K562 (cell line): ENCODE data around the gene PLAGL1. TPM values are rescaled to one million over a fixed set of nuclear protein-coding genes. Genes with fewer than 3 reads are reported as not detected.

Experiments used
- ATAC-seq: fragments of 200-7000 bp; cut with Tn5 transposase; 3 replicates; pipeline ENCODE4 v1.9.1; 2020; ENCODE audit warnings: moderate library complexity
- BruUV-seq: library from RNA; stranded (reverse); fragments of 400-500 nt; replicated peaks from 2 replicates; lab custom pipeline; 2021; lab: Mats Ljungman, UMichigan
- CTCF ChIA-PET: fragments of 300-600 bp; formaldehyde crosslinking; extraction: SDS; loops from one replicate; lab custom pipeline; 2021; ENCODE audit warnings: low intra/inter-chr PET ratio; lab: Yijun Ruan, JAX
- POLR2A ChIA-PET: fragments of 300-600, 350-650 bp; sonication (Branson Sonifier 250); formaldehyde crosslinking; extraction: SDS; loops from one replicate; lab custom pipeline; 2021; ENCODE audit warnings: antibody characterized with exemption, inconsistent platforms; lab: Yijun Ruan, JAX
- DNase-seq, 4 experiments: peaks; one replicate each; pipeline versions ENCODE4 v3.0.0 to v3.0.0-alpha.2; 2011 to 2018; ENCODE audit warnings: low spot score in 3 of 4, mixed read lengths in 3 of 4; ENCODE audit errors: extremely low read depth in 1 of 4
- FAIRE-seq: peaks from 2 replicates; lab custom pipeline; 2011; peaks lifted over from hg19 to GRCh38; lab: Jason Lieb, UNC
- H2AFZ ChIP-seq: 2 replicates; pipeline ENCODE4 v1.6.0; 2011; ENCODE audit warnings: low read depth, low read length, control low read depth, inconsistent platforms
- H3K27ac ChIP-seq: fragments of 200-600 bp; 3 replicates; pipeline ENCODE4 v1.8.0; 2011; ENCODE audit warnings: low read depth, mild to moderate bottlenecking, control low read depth, inconsistent platforms, low read length, moderate library complexity, mixed read lengths; ENCODE audit errors: extremely low read depth
- H3K27me3 ChIP-seq, 2 experiments: fragments of 300-600 bp in 1 of 2; 2 replicates in 1 of 2; 3 replicates in 1 of 2; pipeline versions ENCODE4 v1.6.0 to v1.8.0; 2011; ENCODE audit warnings: inconsistent platforms in 2 of 2, low read length in 2 of 2, mild to moderate bottlenecking in 1 of 2, mixed read lengths in 1 of 2, moderate library complexity in 1 of 2; ENCODE audit not compliant: control insufficient read depth in 2 of 2, insufficient read depth in 2 of 2
- H3K36me3 ChIP-seq: fragments of 300-600 bp; 3 replicates; pipeline ENCODE4 v1.8.0; 2011; ENCODE audit warnings: mild to moderate bottlenecking, low read length, inconsistent platforms; ENCODE audit not compliant: control insufficient read depth, insufficient read depth
- H3K4me1 ChIP-seq, 2 experiments: fragments of 200-600 bp in 1 of 2; replicated peaks in 1 of 2; 2 replicates in 1 of 2; 3 replicates in 1 of 2; pipeline versions ENCODE4 v1.5.1 to v1.8.0; 2011; ENCODE audit warnings: inconsistent platforms in 2 of 2, low read length in 2 of 2, mild to moderate bottlenecking in 1 of 2, mixed read lengths in 1 of 2, moderate library complexity in 1 of 2; ENCODE audit not compliant: control insufficient read depth in 2 of 2, insufficient read depth in 2 of 2
- H3K4me2 ChIP-seq: 2 replicates; pipeline ENCODE4 v1.6.1; 2011; ENCODE audit warnings: low read length, control low read depth, inconsistent platforms, mixed read lengths; ENCODE audit not compliant: insufficient read depth
- H3K4me3 ChIP-seq: fragments of 200-600 bp; sonication (generic), shearing (Covaris generic); 2 replicates; pipeline ENCODE4 v1.5.1; 2016; ENCODE audit warnings: control low read depth, inconsistent platforms
- H3K79me2 ChIP-seq: fragments of 200-600 bp; 3 replicates; pipeline ENCODE4 v1.8.0; 2011; ENCODE audit warnings: low read length, inconsistent platforms; ENCODE audit not compliant: control insufficient read depth, insufficient read depth
- H3K9ac ChIP-seq, 2 experiments: 2 replicates each; pipeline versions ENCODE4 v1.6.0 to v1.6.1; 2011; ENCODE audit warnings: low read depth in 2 of 2, low read length in 2 of 2, control low read depth in 1 of 2, inconsistent platforms in 1 of 2, mild to moderate bottlenecking in 1 of 2, mixed read lengths in 1 of 2; ENCODE audit not compliant: insufficient read depth in 1 of 2
- H3K9me1 ChIP-seq: one replicate; pipeline ENCODE4 v1.6.0; 2011; ENCODE audit warnings: inconsistent platforms, mild to moderate bottlenecking, low read length, moderate library complexity; ENCODE audit not compliant: control insufficient read depth, insufficient read depth
- H3K9me3 ChIP-seq: replicated peaks from 2 replicates; pipeline ENCODE4 v1.5.1; 2011; ENCODE audit warnings: low read depth, low read length, inconsistent platforms; ENCODE audit not compliant: control insufficient read depth, insufficient read depth
- H4K20me1 ChIP-seq: replicated peaks from 2 replicates; pipeline ENCODE4 v1.6.1; 2011; ENCODE audit warnings: low read length, inconsistent platforms, mixed read lengths; ENCODE audit not compliant: control insufficient read depth, insufficient read depth
- DPF2 ChIP-seq: fragments of 450-650 bp; IDR thresholded peaks from 2 replicates; pipeline ENCODE4 v1.6.1; 2016
- ERF ChIP-seq: fragments of 450-650 bp; formaldehyde crosslinking; IDR thresholded peaks from 2 replicates; pipeline ENCODE4 v1.4.0; 2020; ENCODE audit warnings: mild to moderate bottlenecking, mixed read lengths
- GABPB2 ChIP-seq: fragments of 250-450 bp; sonication (Bioruptor Pico); conservative IDR thresholded peaks from 2 replicates; pipeline ENCODE4 v1.5.1; 2021; ENCODE audit warnings: mild to moderate bottlenecking
- MBD2 ChIP-seq: sonication (generic); IDR thresholded peaks from 2 replicates; pipeline ENCODE4 v1.6.1; 2016; ENCODE audit warnings: low read depth, borderline replicate concordance
- MCM2 ChIP-seq: fragments of 450-650 bp; IDR thresholded peaks from 2 replicates; pipeline ENCODE4 v1.6.1; 2017; ENCODE audit warnings: low read depth, mild to moderate bottlenecking
- ZFP1 ChIP-seq: fragments of 450-650 bp; formaldehyde crosslinking; IDR thresholded peaks from 2 replicates; pipeline ENCODE4 v1.4.0; 2020; ENCODE audit warnings: mild to moderate bottlenecking, mixed read lengths
- ZNF695 ChIP-seq: fragments of 450-650 bp; formaldehyde crosslinking; IDR thresholded peaks from 2 replicates; pipeline ENCODE4 v1.4.0; 2020; ENCODE audit warnings: mild to moderate bottlenecking, moderate library complexity
- WGBS: fragments of 100-300 bp; shearing (Covaris generic); methylation state at CpG from one replicate; pipeline ENCODE4 v1.1.6; 2016; ENCODE audit warnings: low coverage, mixed read lengths; ENCODE audit not compliant: insufficient coverage; ENCODE audit errors: missing lambda C conversion rate; 5-methylcytosine and 5-hydroxymethylcytosine counted together
- in situ Hi-C: fragments of 300-500 bp; cut with MboI; formaldehyde crosslinking; loops from 4 replicates; pipeline ENCODE4 v1.15.0; 2018; ENCODE audit warnings: inconsistent platforms, mixed read lengths
- intact Hi-C: fragments of 100-400 bp; cut with micrococcal nuclease; formaldehyde crosslinking; loops from 2 replicates; pipeline ENCODE4 v1.14.2; 2022
- polyA plus RNA-seq, 8 experiments: library from polyadenylated mRNA; depleted of rRNA in 4 of 8; stranded (reverse) in 5 of 8; unstranded in 3 of 8; fragments of >200 nt; fragmentation: Nextera tagmentation in 2 of 8; fragmentation: Illumina TruSeq in 1 of 8; extraction: Ambion mirVana in 2 of 8; extraction: Trizol in 1 of 8; gene quantifications; 2 replicates each; pipeline versions ENCODE4 v1.2.1 to v1.2.3, GENCODE V29; 2011 to 2014; ENCODE audit warnings: inconsistent platforms in 1 of 8, missing spikeins in 1 of 8
- total RNA-seq, 7 experiments: library from RNA; depleted of rRNA in 6 of 7; stranded (reverse); fragments of >200 nt in 6 of 7; fragmentation: Illumina TruSeq in 2 of 7; extraction: Trizol in 2 of 7; gene quantifications; 2 replicates each; pipeline versions ENCODE4 v1.2.1 to v1.2.3, GENCODE V29; 2011 to 2021; ENCODE audit warnings: low replicate concordance in 1 of 7
- TF ChIP-seq, protein P1 (sequence below): fragments of 450-650 bp; IDR thresholded peaks from one replicate; pipeline ENCODE4 v1.6.1; 2018; ENCODE audit warnings: mild to moderate bottlenecking, moderate library complexity; ENCODE audit not compliant: partially characterized antibody
- TF ChIP-seq, protein P2 (sequence below): sonication (generic); formaldehyde crosslinking; IDR thresholded peaks from 2 replicates; pipeline ENCODE4 v1.4.0; 2020; ENCODE audit warnings: mild to moderate bottlenecking, missing genetic modification reagents
- TF ChIP-seq, protein P3 (sequence below): fragments of 450-650 bp; IDR thresholded peaks from 2 replicates; pipeline ENCODE4 v1.6.1; 2016; ENCODE audit warnings: missing biosample characterization, missing genetic modification characterization
- TF ChIP-seq, protein P4 (sequence below): fragments of 250-450 bp; sonication (Bioruptor Pico); IDR thresholded peaks from 2 replicates; pipeline ENCODE4 v1.4.0; 2020; ENCODE audit warnings: borderline replicate concordance
- TF ChIP-seq, protein P5 (sequence below), 2 experiments: fragments of 450-650 bp; IDR thresholded peaks; 2 replicates each; pipeline ENCODE4 v1.6.1; 2018; ENCODE audit warnings: mild to moderate bottlenecking in 2 of 2, low read depth in 1 of 2; ENCODE audit not compliant: partially characterized antibody in 2 of 2

PLAGL1 gene
- total and polyA plus RNA-seq, 9 of the 15 experiments (the other 6 are each of a cell fraction or from before 2014, with no cell fraction given) = 4.9 to 29.6 (median 13.2) TPM

DNA sequence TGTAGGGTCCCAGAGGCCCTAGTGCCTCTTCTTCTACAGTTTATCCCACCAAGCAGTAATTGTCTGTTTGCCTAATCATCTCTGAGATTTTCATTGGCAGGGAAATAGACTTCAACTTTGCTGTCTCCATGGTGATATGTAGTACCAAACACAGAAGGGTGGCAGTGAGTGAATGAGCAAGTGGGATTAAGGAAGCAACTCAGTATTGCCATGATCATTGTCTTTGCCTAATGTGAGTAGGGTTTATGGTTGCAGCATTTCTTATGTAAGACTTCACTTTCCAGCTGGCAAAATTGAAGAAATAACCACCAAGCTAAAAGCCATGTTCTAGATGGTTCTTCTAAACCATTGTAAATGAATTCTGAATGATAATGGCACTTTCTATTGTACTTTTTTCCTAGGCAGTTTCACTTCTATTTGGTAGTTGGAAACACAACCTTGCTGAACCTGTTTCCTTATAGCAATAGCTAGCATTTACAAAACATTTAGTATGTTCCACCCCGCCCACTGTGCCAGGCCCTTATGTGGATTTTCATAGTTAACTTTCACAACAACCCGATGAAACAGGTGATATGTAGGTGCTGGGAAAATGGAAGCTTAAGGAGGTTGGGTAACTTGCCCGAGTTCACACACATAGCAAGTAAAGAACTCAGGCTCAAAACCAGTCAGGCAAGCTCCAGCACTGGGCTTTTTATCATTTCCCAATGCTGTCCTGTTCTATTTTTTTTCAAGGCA, 111.8 kb downstream of the PLAGL1 start:
- BruUV-seq = no TSS peak
- H3K27ac ChIP-seq = no peak overlapping the region
- TF ChIP-seq GABPB2 (CRISPR knock-in tag) = no peak
- no peak for TF ChIP-seq MBD2
- TF ChIP-seq DPF2 = no peak
- TF ChIP-seq, protein P1, sequence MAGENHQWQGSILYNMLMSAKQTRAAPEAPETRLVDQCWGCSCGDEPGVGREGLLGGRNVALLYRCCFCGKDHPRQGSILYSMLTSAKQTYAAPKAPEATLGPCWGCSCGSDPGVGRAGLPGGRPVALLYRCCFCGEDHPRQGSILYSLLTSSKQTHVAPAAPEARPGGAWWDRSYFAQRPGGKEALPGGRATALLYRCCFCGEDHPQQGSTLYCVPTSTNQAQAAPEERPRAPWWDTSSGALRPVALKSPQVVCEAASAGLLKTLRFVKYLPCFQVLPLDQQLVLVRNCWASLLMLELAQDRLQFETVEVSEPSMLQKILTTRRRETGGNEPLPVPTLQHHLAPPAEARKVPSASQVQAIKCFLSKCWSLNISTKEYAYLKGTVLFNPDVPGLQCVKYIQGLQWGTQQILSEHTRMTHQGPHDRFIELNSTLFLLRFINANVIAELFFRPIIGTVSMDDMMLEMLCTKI = no peak
- TF ChIP-seq ZFP1 (CRISPR knock-in tag) = no peak
- TF ChIP-seq, protein P2, sequence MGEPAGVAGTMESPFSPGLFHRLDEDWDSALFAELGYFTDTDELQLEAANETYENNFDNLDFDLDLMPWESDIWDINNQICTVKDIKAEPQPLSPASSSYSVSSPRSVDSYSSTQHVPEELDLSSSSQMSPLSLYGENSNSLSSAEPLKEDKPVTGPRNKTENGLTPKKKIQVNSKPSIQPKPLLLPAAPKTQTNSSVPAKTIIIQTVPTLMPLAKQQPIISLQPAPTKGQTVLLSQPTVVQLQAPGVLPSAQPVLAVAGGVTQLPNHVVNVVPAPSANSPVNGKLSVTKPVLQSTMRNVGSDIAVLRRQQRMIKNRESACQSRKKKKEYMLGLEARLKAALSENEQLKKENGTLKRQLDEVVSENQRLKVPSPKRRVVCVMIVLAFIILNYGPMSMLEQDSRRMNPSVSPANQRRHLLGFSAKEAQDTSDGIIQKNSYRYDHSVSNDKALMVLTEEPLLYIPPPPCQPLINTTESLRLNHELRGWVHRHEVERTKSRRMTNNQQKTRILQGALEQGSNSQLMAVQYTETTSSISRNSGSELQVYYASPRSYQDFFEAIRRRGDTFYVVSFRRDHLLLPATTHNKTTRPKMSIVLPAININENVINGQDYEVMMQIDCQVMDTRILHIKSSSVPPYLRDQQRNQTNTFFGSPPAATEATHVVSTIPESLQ (CRISPR knock-in tag) = no peak
- TF ChIP-seq, protein P3, sequence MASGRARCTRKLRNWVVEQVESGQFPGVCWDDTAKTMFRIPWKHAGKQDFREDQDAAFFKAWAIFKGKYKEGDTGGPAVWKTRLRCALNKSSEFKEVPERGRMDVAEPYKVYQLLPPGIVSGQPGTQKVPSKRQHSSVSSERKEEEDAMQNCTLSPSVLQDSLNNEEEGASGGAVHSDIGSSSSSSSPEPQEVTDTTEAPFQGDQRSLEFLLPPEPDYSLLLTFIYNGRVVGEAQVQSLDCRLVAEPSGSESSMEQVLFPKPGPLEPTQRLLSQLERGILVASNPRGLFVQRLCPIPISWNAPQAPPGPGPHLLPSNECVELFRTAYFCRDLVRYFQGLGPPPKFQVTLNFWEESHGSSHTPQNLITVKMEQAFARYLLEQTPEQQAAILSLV (tag) = no peak
- TF ChIP-seq ZNF695 = no peak
- no peak for TF ChIP-seq ERF
- no peak for TF ChIP-seq MCM2
- TF ChIP-seq, protein P4, sequence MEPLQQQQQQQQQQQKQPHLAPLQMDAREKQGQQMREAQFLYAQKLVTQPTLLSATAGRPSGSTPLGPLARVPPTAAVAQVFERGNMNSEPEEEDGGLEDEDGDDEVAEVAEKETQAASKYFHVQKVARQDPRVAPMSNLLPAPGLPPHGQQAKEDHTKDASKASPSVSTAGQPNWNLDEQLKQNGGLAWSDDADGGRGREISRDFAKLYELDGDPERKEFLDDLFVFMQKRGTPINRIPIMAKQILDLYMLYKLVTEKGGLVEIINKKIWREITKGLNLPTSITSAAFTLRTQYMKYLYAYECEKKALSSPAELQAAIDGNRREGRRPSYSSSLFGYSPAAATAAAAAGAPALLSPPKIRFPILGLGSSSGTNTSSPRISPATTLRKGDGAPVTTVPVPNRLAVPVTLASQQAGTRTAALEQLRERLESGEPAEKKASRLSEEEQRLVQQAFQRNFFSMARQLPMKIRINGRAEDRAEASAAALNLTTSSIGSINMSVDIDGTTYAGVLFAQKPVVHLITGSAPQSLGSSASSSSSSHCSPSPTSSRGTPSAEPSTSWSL (CRISPR knock-in tag) = no peak
- TF ChIP-seq, protein P5, sequence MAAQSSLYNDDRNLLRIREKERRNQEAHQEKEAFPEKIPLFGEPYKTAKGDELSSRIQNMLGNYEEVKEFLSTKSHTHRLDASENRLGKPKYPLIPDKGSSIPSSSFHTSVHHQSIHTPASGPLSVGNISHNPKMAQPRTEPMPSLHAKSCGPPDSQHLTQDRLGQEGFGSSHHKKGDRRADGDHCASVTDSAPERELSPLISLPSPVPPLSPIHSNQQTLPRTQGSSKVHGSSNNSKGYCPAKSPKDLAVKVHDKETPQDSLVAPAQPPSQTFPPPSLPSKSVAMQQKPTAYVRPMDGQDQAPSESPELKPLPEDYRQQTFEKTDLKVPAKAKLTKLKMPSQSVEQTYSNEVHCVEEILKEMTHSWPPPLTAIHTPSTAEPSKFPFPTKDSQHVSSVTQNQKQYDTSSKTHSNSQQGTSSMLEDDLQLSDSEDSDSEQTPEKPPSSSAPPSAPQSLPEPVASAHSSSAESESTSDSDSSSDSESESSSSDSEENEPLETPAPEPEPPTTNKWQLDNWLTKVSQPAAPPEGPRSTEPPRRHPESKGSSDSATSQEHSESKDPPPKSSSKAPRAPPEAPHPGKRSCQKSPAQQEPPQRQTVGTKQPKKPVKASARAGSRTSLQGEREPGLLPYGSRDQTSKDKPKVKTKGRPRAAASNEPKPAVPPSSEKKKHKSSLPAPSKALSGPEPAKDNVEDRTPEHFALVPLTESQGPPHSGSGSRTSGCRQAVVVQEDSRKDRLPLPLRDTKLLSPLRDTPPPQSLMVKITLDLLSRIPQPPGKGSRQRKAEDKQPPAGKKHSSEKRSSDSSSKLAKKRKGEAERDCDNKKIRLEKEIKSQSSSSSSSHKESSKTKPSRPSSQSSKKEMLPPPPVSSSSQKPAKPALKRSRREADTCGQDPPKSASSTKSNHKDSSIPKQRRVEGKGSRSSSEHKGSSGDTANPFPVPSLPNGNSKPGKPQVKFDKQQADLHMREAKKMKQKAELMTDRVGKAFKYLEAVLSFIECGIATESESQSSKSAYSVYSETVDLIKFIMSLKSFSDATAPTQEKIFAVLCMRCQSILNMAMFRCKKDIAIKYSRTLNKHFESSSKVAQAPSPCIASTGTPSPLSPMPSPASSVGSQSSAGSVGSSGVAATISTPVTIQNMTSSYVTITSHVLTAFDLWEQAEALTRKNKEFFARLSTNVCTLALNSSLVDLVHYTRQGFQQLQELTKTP (IDR thresholded peaks at IDR 0.05; ENCODE audit: low read depth in 1 of 2, partially characterized antibody in 2 of 2) = no peak

More for the DNA sequence above, 111.8 kb downstream of the PLAGL1 start:
- H3K36me3 ChIP-seq = no peaks in the 10 kb centered on the region
- H3K4me1 ChIP-seq = no peaks in the 10 kb centered on the region
- H3K27me3 ChIP-seq = peaks cover 0 to 7% of the 10 kb centered on the region in 2 experiments; a peak in 2 of 5 replicates
- no peaks in the 10 kb centered on the region for H4K20me1 ChIP-seq
- intact Hi-C loops (no loop called here), in situ Hi-C loops (no loop called here)
- no peak overlapping the region for H3K4me3 ChIP-seq
- ATAC-seq = no peak
- H3K9me1 ChIP-seq = no peaks in the 10 kb centered on the region
- no peaks in the 10 kb centered on the region for H3K9me3 ChIP-seq
- no peak for DNase-seq
- H3K79me2 ChIP-seq = no peaks in the 10 kb centered on the region
- H3K9ac ChIP-seq = no peak overlapping the region
- POLR2A ChIA-PET = no interaction called here
- whole genome bisulfite sequencing = 14% methylated on average over 3 of the region's 3 CpGs
- CTCF ChIA-PET = no interaction called here
- no peak for FAIRE-seq
- no peak overlapping the region for H3K4me2 ChIP-seq
- no peak overlapping the region; the same call in 1 of the 2 replicates for H2AFZ ChIP-seq
